DND-41 (cell line): ENCODE data around the gene IGLON5.

ENCODE experiments used
- ATAC-seq: fragments of 200-7000 bp; cut with Tn5 transposase; 3 replicates; pipeline ENCODE4 v1.9.1; 2021; ENCODE audit warnings: low read depth; ENCODE audit not compliant: insufficient read depth
- DNase-seq: peaks from one replicate; pipeline ENCODE4 v3.0.0-alpha.2; 2020
- H2AFZ ChIP-seq: 2 replicates; pipeline ENCODE4 v1.6.0; 2012; ENCODE audit warnings: low read depth, low read length
- H3K27ac ChIP-seq: 2 replicates; pipeline ENCODE4 v1.5.1; 2012; ENCODE audit warnings: low read length, inconsistent platforms
- H3K27me3 ChIP-seq: fragments of 200-600 bp; sonication (generic); 2 replicates; pipeline ENCODE4 v1.6.0; 2012; ENCODE audit warnings: low read length, mild to moderate bottlenecking, inconsistent platforms; ENCODE audit not compliant: insufficient read depth, poor library complexity
- H3K36me3 ChIP-seq: 2 replicates; pipeline ENCODE4 v1.5.1; 2012; ENCODE audit warnings: low read length, inconsistent platforms; ENCODE audit not compliant: insufficient read depth
- H3K4me1 ChIP-seq: 2 replicates; pipeline ENCODE4 v1.5.1; 2012; ENCODE audit warnings: mild to moderate bottlenecking, low read length; ENCODE audit not compliant: insufficient read depth
- H3K4me2 ChIP-seq: 2 replicates; pipeline ENCODE4 v1.6.0; 2012; ENCODE audit warnings: mild to moderate bottlenecking, moderate library complexity, low read length, inconsistent platforms; ENCODE audit not compliant: insufficient read depth
- H3K4me3 ChIP-seq, 2 experiments: fragments of 200-600 bp in 1 of 2; shearing (Covaris generic) in 1 of 2; 2 replicates each; pipeline ENCODE4 v1.5.1; 2012 to 2016; ENCODE audit warnings: inconsistent platforms in 2 of 2, low read length in 2 of 2, mild to moderate bottlenecking in 2 of 2, low read depth in 1 of 2, moderate library complexity in 1 of 2
- H3K79me2 ChIP-seq: 2 replicates; pipeline ENCODE4 v1.6.0; 2012; ENCODE audit warnings: low read length, inconsistent platforms; ENCODE audit not compliant: insufficient read depth
- H3K9ac ChIP-seq: 2 replicates; pipeline ENCODE4 v1.6.0; 2012; ENCODE audit warnings: low read depth, mild to moderate bottlenecking, inconsistent platforms, low read length, moderate library complexity
- H3K9me3 ChIP-seq: 2 replicates; pipeline ENCODE4 v1.5.1; 2012; ENCODE audit warnings: low read length, moderate library complexity, mild to moderate bottlenecking, inconsistent platforms; ENCODE audit not compliant: insufficient read depth, severe bottlenecking
- H4K20me1 ChIP-seq: 2 replicates; pipeline ENCODE4 v1.6.0; 2012; ENCODE audit warnings: low read length; ENCODE audit not compliant: insufficient read depth
- CTCF ChIP-seq: IDR thresholded peaks from 2 replicates; pipeline ENCODE4 v1.5.1; 2012; ENCODE audit warnings: borderline replicate concordance, low read length, moderate library complexity, mild to moderate bottlenecking; ENCODE audit not compliant: poor library complexity, severe bottlenecking; ENCODE audit errors: extremely low read depth
- EZH2 ChIP-seq: IDR thresholded peaks from 3 replicates; pipeline ENCODE4 v1.6.1; 2012; ENCODE audit warnings: borderline replicate concordance, low read depth, mild to moderate bottlenecking, moderate library complexity, low read length, inconsistent platforms; ENCODE audit not compliant: severe bottlenecking

IGLON5 gene

GRCh38 chr19:51345076-51345620 lies 33.7 kb downstream of the IGLON5 start:
- Histone ChIP-seq H3K27me3 (no peaks in the 10 kb centered on the region), H3K9me3 (no peaks in the 10 kb centered on the region), H3K79me2 (no peaks in the 10 kb centered on the region), H3K4me1 (no peaks in the 10 kb centered on the region), H3K9ac (no peak overlapping the region), H3K36me3 (peaks cover 33% of the 10 kb centered on the region), H3K4me2 (no peak overlapping the region), H2AFZ (no peak overlapping the region), H3K4me3 (no peak overlapping the region), H3K27ac (no peak overlapping the region), H4K20me1 (no peaks in the 10 kb centered on the region; the same call in 1 of the 2 replicates)
- ATAC-seq (no peak), DNase-seq (no peak)
- TF ChIP-seq CTCF (no peak), EZH2 (no peak)

- Histone ChIP-seq H4K20me1 (no peaks in the 10 kb centered on the region; the same call in 1 of the 2 replicates), H3K9me3 (no peaks in the 10 kb centered on the region), H3K36me3 (peaks cover 46% of the 10 kb centered on the region), H3K9ac (no peak overlapping the region), H3K4me2 (no peak overlapping the region), H3K4me1 (no peaks in the 10 kb centered on the region), H2AFZ (no peak overlapping the region), H3K4me3 (no peak overlapping the region), H3K27me3 (no peaks in the 10 kb centered on the region), H3K27ac (no peak overlapping the region), H3K79me2 (no peaks in the 10 kb centered on the region)
- ATAC-seq (no peak), DNase-seq (no peak)
- no peak for TF ChIP-seq EZH2
- TF ChIP-seq CTCF: peak; percentile 43
Measured at GRCh38 chr19:51346742-51347141, 35.3 kb downstream of the IGLON5 start.

GRCh38 chr19:51347209-51347928 lies 35.9 kb downstream of the IGLON5 start:
- Histone ChIP-seq H3K79me2 (no peaks in the 10 kb centered on the region), H3K4me2 (no peak overlapping the region), H3K36me3 (peaks cover 53% of the 10 kb centered on the region), H3K4me1 (no peaks in the 10 kb centered on the region), H2AFZ (no peak overlapping the region), H3K27ac (no peak overlapping the region), H3K9ac (no peak overlapping the region), H3K27me3 (no peaks in the 10 kb centered on the region), H4K20me1 (no peaks in the 10 kb centered on the region; the same call in 1 of the 2 replicates), H3K9me3 (no peaks in the 10 kb centered on the region), H3K4me3 (no peak overlapping the region)
- DNase-seq (no peak), ATAC-seq (no peak)
- TF ChIP-seq CTCF (no peak), EZH2 (no peak)
